ENCODE results near the gene OPN4. TPM values are rescaled to one million over a fixed set of nuclear protein-coding genes. Genes with fewer than 3 reads are reported as not detected.

OPN4 gene
- total and polyA plus RNA-seq, 2 experiments from 2014 or later: not detected

- Histone ChIP-seq H3K9me3 (ENCODE audit: low read depth) (no peaks in the 10 kb centered on the region), H3K4me1 (ENCODE audit: insufficient read depth) (no peaks in the 10 kb centered on the region), H3K27ac (no peak overlapping the region), H4K20me1 (ENCODE audit: insufficient read depth) (no peaks in the 10 kb centered on the region), H3K4me3 (no peak overlapping the region), H3K36me3 (ENCODE audit: low read depth) (no peaks in the 10 kb centered on the region), H3K27me3 (replicated peaks; ENCODE audit: insufficient read depth) (no peaks in the 10 kb centered on the region), H2AFZ (no peak overlapping the region), H3K79me2 (ENCODE audit: insufficient read depth) (no peaks in the 10 kb centered on the region), H3K9ac (no peak overlapping the region), H3F3A (ENCODE audit: insufficient read depth) (no peaks in the 10 kb centered on the region), H3K9me2 (ENCODE audit: insufficient read depth) (no peaks in the 10 kb centered on the region), H3K4me2 (ENCODE audit: unreplicated experiment) (no peak overlapping the region)
- whole genome bisulfite sequencing, 2 experiments (ENCODE audit: low coverage in 1 of 2, low lambda C conversion rate in 2 of 2, missing lambda C conversion rate in 2 of 2): 63 to 66% methylated on average over 13 of the region's 13 CpGs
- no peak for DNase-seq
- in situ Hi-C loops (cut with MboI): no loop called here
- TF ChIP-seq EZH2phosphoT487 (IDR thresholded peaks at IDR 0.05; ENCODE audit: insufficient read depth, low read depth) (no peak), EZH2 (IDR thresholded peaks at IDR 0.05; ENCODE audit: insufficient read depth, poor library complexity, severe bottlenecking) (no peak)
These were observed 10.2 kb downstream of the OPN4 start for GRCh38 chr10:86664341-86665217.

DNA sequence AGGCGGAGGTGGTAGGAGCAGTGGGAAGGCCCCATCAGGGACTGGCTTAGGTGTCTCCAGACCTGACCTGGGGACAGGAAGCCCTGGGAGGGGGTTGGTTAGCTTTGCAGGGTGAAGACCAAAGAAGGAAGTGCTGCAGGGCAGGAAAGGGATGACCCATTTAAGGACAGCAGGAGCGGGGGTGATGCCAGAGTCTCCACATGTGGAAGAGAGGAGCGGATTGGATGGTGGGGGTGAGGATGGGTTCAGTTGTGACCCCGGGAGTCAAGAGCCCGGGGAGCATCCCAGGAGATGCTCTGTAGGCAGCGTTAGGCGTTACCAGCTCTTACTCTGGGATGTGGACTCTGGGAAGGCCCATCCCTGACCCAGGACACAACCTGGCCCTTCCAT, 10.9 kb downstream of the OPN4 start:
- Histone ChIP-seq H3K4me2 (ENCODE audit: unreplicated experiment) (no peak overlapping the region), H4K20me1 (ENCODE audit: insufficient read depth) (no peaks in the 10 kb centered on the region), H3K27ac (no peak overlapping the region), H3K9me3 (ENCODE audit: low read depth) (no peaks in the 10 kb centered on the region), H3K36me3 (ENCODE audit: low read depth) (no peaks in the 10 kb centered on the region), H3K9ac (no peak overlapping the region), H3K79me2 (ENCODE audit: insufficient read depth) (no peaks in the 10 kb centered on the region), H3K4me3 (no peak overlapping the region), H2AFZ (no peak overlapping the region), H3K4me1 (ENCODE audit: insufficient read depth) (no peaks in the 10 kb centered on the region), H3K27me3 (replicated peaks; ENCODE audit: insufficient read depth) (no peaks in the 10 kb centered on the region), H3F3A (ENCODE audit: insufficient read depth) (no peaks in the 10 kb centered on the region), H3K9me2 (ENCODE audit: insufficient read depth) (no peaks in the 10 kb centered on the region)
- 64 to 82% methylated on average over 7 of the region's 7 CpGs for WGBS, 2 experiments (ENCODE audit: low coverage in 1 of 2, low lambda C conversion rate in 2 of 2, missing lambda C conversion rate in 2 of 2)
- DNase-seq: no peak
- TF ChIP-seq EZH2phosphoT487 (IDR thresholded peaks at IDR 0.05; ENCODE audit: insufficient read depth, low read depth): no peak
- no peak for TF ChIP-seq EZH2 (IDR thresholded peaks at IDR 0.05; ENCODE audit: insufficient read depth, poor library complexity, severe bottlenecking)
- in situ Hi-C loops (cut with MboI): no loop called here

- Histone ChIP-seq H3K4me1 (ENCODE audit: insufficient read depth) (no peaks in the 10 kb centered on the region), H3K36me3 (ENCODE audit: low read depth) (no peaks in the 10 kb centered on the region), H2AFZ (no peak overlapping the region), H3K9ac (no peak overlapping the region), H3K27me3 (replicated peaks; ENCODE audit: insufficient read depth) (no peaks in the 10 kb centered on the region), H3F3A (ENCODE audit: insufficient read depth) (no peaks in the 10 kb centered on the region), H3K27ac (no peak overlapping the region), H3K9me2 (ENCODE audit: insufficient read depth) (no peaks in the 10 kb centered on the region), H4K20me1 (ENCODE audit: insufficient read depth) (no peaks in the 10 kb centered on the region), H3K4me3 (no peak overlapping the region), H3K4me2 (ENCODE audit: unreplicated experiment) (no peak overlapping the region), H3K79me2 (ENCODE audit: insufficient read depth) (no peaks in the 10 kb centered on the region), H3K9me3 (ENCODE audit: low read depth) (no peaks in the 10 kb centered on the region)
- no peak for DNase-seq
- in situ Hi-C loops (cut with MboI): no loop called here
- WGBS, 2 experiments (ENCODE audit: low coverage in 1 of 2, low lambda C conversion rate in 2 of 2, missing lambda C conversion rate in 2 of 2): 64 to 72% methylated on average over 12 of the region's 12 CpGs
- TF ChIP-seq EZH2phosphoT487 (IDR thresholded peaks at IDR 0.05; ENCODE audit: insufficient read depth, low read depth) (no peak), EZH2 (IDR thresholded peaks at IDR 0.05; ENCODE audit: insufficient read depth, poor library complexity, severe bottlenecking) (no peak)
These were observed 11.5 kb downstream of the OPN4 start for GRCh38 chr10:86665868-86666267.

DNA sequence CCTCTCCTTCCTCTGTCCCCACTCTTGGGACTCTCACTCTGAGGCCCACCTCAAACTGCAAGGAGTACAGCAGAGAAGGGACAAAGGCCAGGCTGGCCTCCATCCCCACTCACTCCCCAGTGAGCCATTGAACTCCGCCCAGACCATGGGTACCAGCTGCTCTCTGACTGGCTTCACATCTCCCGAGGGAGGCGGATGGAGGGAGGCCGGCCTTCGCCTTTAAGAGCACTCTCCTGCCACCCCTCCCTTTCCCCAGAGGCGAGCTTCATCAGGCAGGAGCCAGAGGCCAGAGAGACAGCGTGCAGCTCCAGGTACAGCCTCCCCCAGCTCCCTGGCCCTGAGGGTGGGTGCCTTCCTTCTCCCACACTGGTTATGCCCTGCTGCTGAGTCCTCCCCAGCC, 12.2 kb downstream of the OPN4 start:
- no peaks in the 10 kb centered on the region for H3K4me1 ChIP-seq (ENCODE audit: insufficient read depth)
- no peaks in the 10 kb centered on the region for H3K79me2 ChIP-seq (ENCODE audit: insufficient read depth)
- no peak overlapping the region for H3K4me2 ChIP-seq (ENCODE audit: unreplicated experiment)
- no peaks in the 10 kb centered on the region for H3K9me3 ChIP-seq (ENCODE audit: low read depth)
- H4K20me1 ChIP-seq (ENCODE audit: insufficient read depth): no peaks in the 10 kb centered on the region
- no peaks in the 10 kb centered on the region for H3K9me2 ChIP-seq (ENCODE audit: insufficient read depth)
- no peaks in the 10 kb centered on the region for H3K36me3 ChIP-seq (ENCODE audit: low read depth)
- H3K27me3 ChIP-seq (replicated peaks; ENCODE audit: insufficient read depth): no peaks in the 10 kb centered on the region
- no peak overlapping the region for H3K9ac ChIP-seq
- 86 to 89% methylated on average over 7 of the region's 7 CpGs for WGBS, 2 experiments (ENCODE audit: low coverage in 1 of 2, low lambda C conversion rate in 2 of 2, missing lambda C conversion rate in 2 of 2)
- no peaks in the 10 kb centered on the region for H3F3A ChIP-seq (ENCODE audit: insufficient read depth)
- H2AFZ ChIP-seq: no peak overlapping the region
- no peak for DNase-seq
- H3K4me3 ChIP-seq: no peak overlapping the region
- in situ Hi-C loops (cut with MboI): no loop called here
- H3K27ac ChIP-seq: no peak overlapping the region
- no peak for TF ChIP-seq EZH2phosphoT487 (IDR thresholded peaks at IDR 0.05; ENCODE audit: insufficient read depth, low read depth)
- TF ChIP-seq EZH2 (IDR thresholded peaks at IDR 0.05; ENCODE audit: insufficient read depth, poor library complexity, severe bottlenecking): no peak
